ENCODE data around the gene CDYL. TPM values are rescaled to one million over a fixed set of nuclear protein-coding genes. Genes with fewer than 3 reads are reported as not detected.
A peak's percentile ranks its signal among the peaks of the same experiment; 100 is the strongest.

The CDYL gene
- total RNA-seq, 5 donors from 2014 or later (not counting 1 experiment from before 2014, with no cell fraction given) = 24.7 to 36.8 (median 30.2) TPM

GRCh38 chr6:4904461-4905025 lies 128.3 kb downstream of the CDYL start:
- Mint-ChIP-seq H3K27me3 (no peaks in the 10 kb centered on the region), H3K9me3 (peaks cover 0 to under 1% (median 0%) of the 10 kb centered on the region in 3 donors), H3K36me3 (peaks cover 52% of the 10 kb centered on the region), H3K4me3 (no peak overlapping the region), H3K27ac (peak overlapping the region in 1 of 2 donors; percentile 45), H3K4me1 (peaks cover 44 to 49% (median 48%) of the 10 kb centered on the region in 3 donors)
- no peak overlapping the region for H3K4me3 ChIP-seq (ENCODE audit: control insufficient read depth in 1 of 2, extremely low read depth in 1 of 2, low read length in 1 of 2)
- H3K9me3 ChIP-seq = no peaks in the 10 kb centered on the region
- H3K27ac ChIP-seq (ENCODE audit: low read length) = no peak overlapping the region
- WGBS (ENCODE audit: insufficient coverage) = 97% methylated on average over 6 of the region's 12 CpGs
- ChIA-PET CTCF (interaction anchor here in 1 of 2 donors (0.6 kb wide), 1 partner anchor 1406 kb away, joined by 3 read pairs; no protein-coding TSS in a partner anchor), POLR2A (no interaction called here)
- DNase-seq (no peak), ATAC-seq (replicated peaks in 1 of 4) (no peak)
- H3K36me3 ChIP-seq (ENCODE audit: control insufficient read depth in 2 of 2, extremely low read depth in 1 of 2, insufficient read depth in 1 of 2, low read length in 1 of 2) = peaks cover 0 to 5% of the 10 kb centered on the region in 2 donors
- H3K4me1 ChIP-seq (ENCODE audit: control insufficient read depth in 1 of 2, extremely low read depth in 1 of 2, insufficient read depth in 2 of 2, low read length in 2 of 2) = peaks cover 21 to 22% of the 10 kb centered on the region in 2 experiments
- H3K27me3 ChIP-seq (replicated peaks in 1 of 2; ENCODE audit: control insufficient read depth in 2 of 2, extremely low read depth in 1 of 2, insufficient read depth in 2 of 2, low read length in 1 of 2) = no peaks in the 10 kb centered on the region

GRCh38 chr6:4905826-4906225 lies 129.6 kb downstream of the CDYL start:
- Mint-ChIP-seq H3K36me3 (peaks cover 55% of the 10 kb centered on the region), H3K9me3 (no peaks in the 10 kb centered on the region), H3K4me3 (peak overlapping the region in 2 of 3 donors; percentile 58 to 69), H3K4me1 (peaks cover 51 to 58% (median 52%) of the 10 kb centered on the region in 3 donors), H3K27me3 (no peaks in the 10 kb centered on the region), H3K27ac (peak overlapping the region in 1 of 2 donors; percentile 71)
- ATAC-seq (replicated peaks in 1 of 4) (no peak), DNase-seq (no peak)
- ChIA-PET CTCF (no interaction called here), POLR2A (interaction anchor here in 1 of 2 donors (0.5 kb wide), 1 partner anchor 43 kb away, joined by 3 read pairs; no protein-coding TSS in a partner anchor)
- Histone ChIP-seq H3K4me1 (ENCODE audit: control insufficient read depth in 1 of 2, extremely low read depth in 1 of 2, insufficient read depth in 2 of 2, low read length in 2 of 2) (peaks cover 21 to 22% of the 10 kb centered on the region in 2 experiments), H3K9me3 (no peaks in the 10 kb centered on the region), H3K27ac (ENCODE audit: low read length) (no peak overlapping the region), H3K4me3 (ENCODE audit: control insufficient read depth in 1 of 2, extremely low read depth in 1 of 2, low read length in 1 of 2) (no peak overlapping the region), H3K27me3 (replicated peaks in 1 of 2; ENCODE audit: control insufficient read depth in 2 of 2, extremely low read depth in 1 of 2, insufficient read depth in 2 of 2, low read length in 1 of 2) (no peaks in the 10 kb centered on the region), H3K36me3 (ENCODE audit: control insufficient read depth in 2 of 2, extremely low read depth in 1 of 2, insufficient read depth in 1 of 2, low read length in 1 of 2) (peaks cover 0 to 8% of the 10 kb centered on the region in 2 donors)
- WGBS (ENCODE audit: insufficient coverage) = no CpG with 5 or more reads among the region's 3 CpGs

- Histone ChIP-seq H3K27me3 (replicated peaks in 1 of 2; ENCODE audit: control insufficient read depth in 2 of 2, extremely low read depth in 1 of 2, insufficient read depth in 2 of 2, low read length in 1 of 2) (no peaks in the 10 kb centered on the region), H3K4me3 (ENCODE audit: control insufficient read depth in 1 of 2, extremely low read depth in 1 of 2, low read length in 1 of 2) (peak overlapping the region in 1 of 2 donors; percentile 45), H3K4me1 (ENCODE audit: control insufficient read depth in 1 of 2, extremely low read depth in 1 of 2, insufficient read depth in 2 of 2, low read length in 2 of 2) (peaks cover 21 to 22% of the 10 kb centered on the region in 2 experiments), H3K36me3 (ENCODE audit: control insufficient read depth in 2 of 2, extremely low read depth in 1 of 2, insufficient read depth in 1 of 2, low read length in 1 of 2) (peaks cover 0 to 7% of the 10 kb centered on the region in 2 donors), H3K27ac (ENCODE audit: low read length) (peak overlapping the region; percentile 1), H3K9me3 (no peaks in the 10 kb centered on the region)
- H3K4me1 Mint-ChIP-seq = peaks cover 52 to 59% (median 52%) of the 10 kb centered on the region in 3 donors
- ChIA-PET CTCF (no interaction called here), POLR2A (no interaction called here)
- H3K9me3 Mint-ChIP-seq = no peaks in the 10 kb centered on the region
- 67% methylated on average over 7 of the region's 11 CpGs for WGBS (ENCODE audit: insufficient coverage)
- H3K36me3 Mint-ChIP-seq = peaks cover 50% of the 10 kb centered on the region
- no peak for DNase-seq
- peak overlapping the region; percentile 53 to 71 for H3K27ac Mint-ChIP-seq
- ATAC-seq (replicated peaks in 1 of 4) = peak in 3 of 4 experiments; percentile 36 to 55 (median 44)
- H3K27me3 Mint-ChIP-seq = no peaks in the 10 kb centered on the region
- H3K4me3 Mint-ChIP-seq = peak overlapping the region; percentile 31 to 69 (median 58)
Observed at GRCh38 chr6:4906293-4907276, 130.4 kb downstream of the CDYL start.

- Histone ChIP-seq H3K4me3 (ENCODE audit: control insufficient read depth in 1 of 2, extremely low read depth in 1 of 2, low read length in 1 of 2) (peak overlapping the region in 1 of 2 donors; percentile 35), H3K4me1 (ENCODE audit: control insufficient read depth in 1 of 2, extremely low read depth in 1 of 2, insufficient read depth in 2 of 2, low read length in 2 of 2) (peaks cover 21 to 22% of the 10 kb centered on the region in 2 experiments), H3K27ac (ENCODE audit: low read length) (no peak overlapping the region), H3K27me3 (replicated peaks in 1 of 2; ENCODE audit: control insufficient read depth in 2 of 2, extremely low read depth in 1 of 2, insufficient read depth in 2 of 2, low read length in 1 of 2) (no peaks in the 10 kb centered on the region), H3K9me3 (no peaks in the 10 kb centered on the region), H3K36me3 (ENCODE audit: control insufficient read depth in 2 of 2, extremely low read depth in 1 of 2, insufficient read depth in 1 of 2, low read length in 1 of 2) (peaks cover 0 to 6% of the 10 kb centered on the region in 2 donors)
- ATAC-seq (replicated peaks in 1 of 4) (peak in 1 of 4 experiments; percentile 32), DNase-seq (no peak)
- no peaks in the 10 kb centered on the region for H3K27me3 Mint-ChIP-seq
- no peaks in the 10 kb centered on the region for H3K9me3 Mint-ChIP-seq
- ChIA-PET POLR2A (no interaction called here), CTCF (no interaction called here)
- H3K36me3 Mint-ChIP-seq = peaks cover 47% of the 10 kb centered on the region
- H3K4me3 Mint-ChIP-seq = peak overlapping the region in 1 of 3 donors; percentile 69
- peak overlapping the region; percentile 34 to 71 for H3K27ac Mint-ChIP-seq
- 0% methylated on average over 1 of the region's 6 CpGs for WGBS (ENCODE audit: insufficient coverage)
- peaks cover 52 to 61% (median 52%) of the 10 kb centered on the region in 3 donors for H3K4me1 Mint-ChIP-seq
Observed at GRCh38 chr6:4907602-4908001, 131.4 kb downstream of the CDYL start.

GRCh38 chr6:4908062-4908461 lies 131.9 kb downstream of the CDYL start:
- H3K4me1 Mint-ChIP-seq = peaks cover 53 to 61% (median 53%) of the 10 kb centered on the region in 3 donors
- no peak overlapping the region for H3K27ac ChIP-seq (ENCODE audit: low read length)
- POLR2A ChIA-PET = no interaction called here
- H3K4me3 ChIP-seq (ENCODE audit: control insufficient read depth in 1 of 2, extremely low read depth in 1 of 2, low read length in 1 of 2) = no peak overlapping the region
- no peaks in the 10 kb centered on the region for H3K27me3 Mint-ChIP-seq
- peaks cover 21 to 22% of the 10 kb centered on the region in 2 experiments for H3K4me1 ChIP-seq (ENCODE audit: control insufficient read depth in 1 of 2, extremely low read depth in 1 of 2, insufficient read depth in 2 of 2, low read length in 2 of 2)
- WGBS (ENCODE audit: insufficient coverage) = 100% methylated on average over 4 of the region's 4 CpGs
- DNase-seq (no peak), ATAC-seq (replicated peaks in 1 of 4) (no peak)
- CTCF ChIA-PET = no interaction called here
- H3K27me3 ChIP-seq (replicated peaks in 1 of 2; ENCODE audit: control insufficient read depth in 2 of 2, extremely low read depth in 1 of 2, insufficient read depth in 2 of 2, low read length in 1 of 2) = no peaks in the 10 kb centered on the region
- H3K36me3 ChIP-seq (ENCODE audit: control insufficient read depth in 2 of 2, extremely low read depth in 1 of 2, insufficient read depth in 1 of 2, low read length in 1 of 2) = peaks cover 0 to 10% of the 10 kb centered on the region in 2 donors
- no peaks in the 10 kb centered on the region for H3K9me3 ChIP-seq
- H3K36me3 Mint-ChIP-seq = peaks cover 43% of the 10 kb centered on the region
- no peaks in the 10 kb centered on the region for H3K9me3 Mint-ChIP-seq
- peak overlapping the region in 1 of 2 donors; percentile 13 for H3K27ac Mint-ChIP-seq
- peak overlapping the region in 1 of 3 donors; percentile 69 for H3K4me3 Mint-ChIP-seq

GRCh38 chr6:4909063-4909706 lies 133.0 kb downstream of the CDYL start:
- 80% methylated on average over 1 of the region's 10 CpGs for WGBS (ENCODE audit: insufficient coverage)
- Histone ChIP-seq H3K4me1 (ENCODE audit: control insufficient read depth in 1 of 2, extremely low read depth in 1 of 2, insufficient read depth in 2 of 2, low read length in 2 of 2) (peaks cover 25 to 28% of the 10 kb centered on the region in 2 experiments), H3K27me3 (replicated peaks in 1 of 2; ENCODE audit: control insufficient read depth in 2 of 2, extremely low read depth in 1 of 2, insufficient read depth in 2 of 2, low read length in 1 of 2) (no peaks in the 10 kb centered on the region), H3K27ac (ENCODE audit: low read length) (no peak overlapping the region), H3K9me3 (no peaks in the 10 kb centered on the region), H3K36me3 (ENCODE audit: control insufficient read depth in 2 of 2, extremely low read depth in 1 of 2, insufficient read depth in 1 of 2, low read length in 1 of 2) (peaks cover 0 to 10% of the 10 kb centered on the region in 2 donors), H3K4me3 (ENCODE audit: control insufficient read depth in 1 of 2, extremely low read depth in 1 of 2, low read length in 1 of 2) (no peak overlapping the region)
- H3K36me3 Mint-ChIP-seq = peaks cover 45% of the 10 kb centered on the region
- H3K4me1 Mint-ChIP-seq = peaks cover 64 to 70% (median 64%) of the 10 kb centered on the region in 3 donors
- DNase-seq (no peak), ATAC-seq (replicated peaks in 1 of 4) (no peak)
- no peaks in the 10 kb centered on the region for H3K27me3 Mint-ChIP-seq
- POLR2A ChIA-PET = no interaction called here
- H3K9me3 Mint-ChIP-seq = no peaks in the 10 kb centered on the region
- CTCF ChIA-PET = no interaction called here
- H3K4me3 Mint-ChIP-seq = no peak overlapping the region
- H3K27ac Mint-ChIP-seq = no peak overlapping the region
